Chondrocyte (in vitro differentiated cells): ENCODE measurements around the gene PAGE4. TPM values are rescaled to one million over a fixed set of nuclear protein-coding genes. Genes with fewer than 3 reads are reported as not detected.

Source experiments
- DNase-seq: peaks from one replicate; pipeline ENCODE4 v3.0.0; 2021; ENCODE audit warnings: mixed read lengths, low spot score
- H3K27ac Mint-ChIP-seq: one replicate; pipeline ENCODE4 v1.8.0; 2021; ENCODE audit warnings: mild to moderate bottlenecking, moderate library complexity, mixed read lengths; ENCODE audit not compliant: unreplicated experiment
- H3K27me3 Mint-ChIP-seq: 2 replicates; pipeline ENCODE4 v1.8.0; 2021; ENCODE audit warnings: low read depth, mixed read lengths
- H3K36me3 Mint-ChIP-seq: 2 replicates; pipeline ENCODE4 v1.8.0; 2021; ENCODE audit warnings: low read depth, mixed read lengths
- H3K4me1 Mint-ChIP-seq: 2 replicates; pipeline ENCODE4 v1.8.0; 2021; ENCODE audit warnings: low read depth, mild to moderate bottlenecking, mixed read lengths
- H3K4me3 Mint-ChIP-seq: one replicate; pipeline ENCODE4 v1.8.0; 2021; ENCODE audit warnings: mild to moderate bottlenecking, moderate library complexity, mixed read lengths; ENCODE audit not compliant: unreplicated experiment
- H3K9me3 Mint-ChIP-seq: 2 replicates; pipeline ENCODE4 v1.8.0; 2021; ENCODE audit warnings: low read depth, mixed read lengths
- total RNA-seq: library from RNA; stranded (reverse); gene quantifications from 3 replicates; pipeline ENCODE4 v1.2.1, GENCODE V29; 2021
- TF ChIP-seq, protein P1 (sequence below): fragments of 200-600 bp; sonication (generic); IDR thresholded peaks from 2 replicates; pipeline ENCODE4 v1.5.0; 2021; ENCODE audit warnings: antibody characterized with exemption, mild to moderate bottlenecking, moderate library complexity

The PAGE4 gene
- total RNA-seq, 1 donor from 2014 or later, result not detected

DNA sequence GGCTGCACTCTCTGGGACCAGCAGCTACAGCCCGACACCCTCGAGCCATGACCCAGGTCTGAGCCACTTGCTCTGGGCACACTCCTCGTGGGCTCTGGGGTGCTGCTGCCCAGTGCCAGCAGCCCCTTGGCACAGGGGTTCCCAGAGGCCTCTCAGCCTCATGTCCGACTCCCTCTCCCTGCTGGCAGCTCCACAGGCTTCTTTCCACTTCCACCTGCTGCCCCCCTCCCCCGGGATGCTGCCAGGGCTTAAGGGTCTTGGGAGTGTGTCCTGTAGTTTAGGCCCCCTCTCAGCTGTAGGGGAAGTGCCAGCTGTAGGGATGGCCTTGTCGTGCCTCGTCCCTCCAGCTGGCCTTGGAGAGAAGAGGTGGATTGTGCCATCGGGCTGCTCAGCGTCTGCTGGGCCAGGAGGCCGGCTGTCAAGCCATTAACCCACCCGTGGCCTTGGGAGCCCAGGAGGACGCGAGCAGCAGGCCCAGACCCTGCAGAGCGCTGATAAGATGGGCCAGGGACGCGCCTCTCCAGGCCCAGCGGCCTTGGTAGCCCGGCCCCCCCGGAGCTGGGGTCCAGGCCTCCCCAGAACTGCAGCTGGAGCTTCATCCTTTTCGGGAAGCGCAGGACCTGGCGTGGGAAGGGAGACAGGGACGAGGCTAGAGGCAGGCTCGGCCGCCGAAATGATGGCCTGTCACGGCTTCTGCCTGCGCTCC, 49.2 kb downstream of the PAGE4 start:
- DNase-seq, result no peak
- H3K27ac Mint-ChIP-seq, result peak overlapping the region; percentile 89
- no peaks in the 10 kb centered on the region for H3K27me3 Mint-ChIP-seq
- H3K4me1 Mint-ChIP-seq, result peaks cover 9% of the 10 kb centered on the region
- TF ChIP-seq, protein P1, sequence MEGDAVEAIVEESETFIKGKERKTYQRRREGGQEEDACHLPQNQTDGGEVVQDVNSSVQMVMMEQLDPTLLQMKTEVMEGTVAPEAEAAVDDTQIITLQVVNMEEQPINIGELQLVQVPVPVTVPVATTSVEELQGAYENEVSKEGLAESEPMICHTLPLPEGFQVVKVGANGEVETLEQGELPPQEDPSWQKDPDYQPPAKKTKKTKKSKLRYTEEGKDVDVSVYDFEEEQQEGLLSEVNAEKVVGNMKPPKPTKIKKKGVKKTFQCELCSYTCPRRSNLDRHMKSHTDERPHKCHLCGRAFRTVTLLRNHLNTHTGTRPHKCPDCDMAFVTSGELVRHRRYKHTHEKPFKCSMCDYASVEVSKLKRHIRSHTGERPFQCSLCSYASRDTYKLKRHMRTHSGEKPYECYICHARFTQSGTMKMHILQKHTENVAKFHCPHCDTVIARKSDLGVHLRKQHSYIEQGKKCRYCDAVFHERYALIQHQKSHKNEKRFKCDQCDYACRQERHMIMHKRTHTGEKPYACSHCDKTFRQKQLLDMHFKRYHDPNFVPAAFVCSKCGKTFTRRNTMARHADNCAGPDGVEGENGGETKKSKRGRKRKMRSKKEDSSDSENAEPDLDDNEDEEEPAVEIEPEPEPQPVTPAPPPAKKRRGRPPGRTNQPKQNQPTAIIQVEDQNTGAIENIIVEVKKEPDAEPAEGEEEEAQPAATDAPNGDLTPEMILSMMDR, result no peak
- H3K9me3 Mint-ChIP-seq, result peaks cover 10% of the 10 kb centered on the region
- H3K4me3 Mint-ChIP-seq, result peak overlapping the region; percentile 83
- peaks cover 2% of the 10 kb centered on the region for H3K36me3 Mint-ChIP-seq

DNA sequence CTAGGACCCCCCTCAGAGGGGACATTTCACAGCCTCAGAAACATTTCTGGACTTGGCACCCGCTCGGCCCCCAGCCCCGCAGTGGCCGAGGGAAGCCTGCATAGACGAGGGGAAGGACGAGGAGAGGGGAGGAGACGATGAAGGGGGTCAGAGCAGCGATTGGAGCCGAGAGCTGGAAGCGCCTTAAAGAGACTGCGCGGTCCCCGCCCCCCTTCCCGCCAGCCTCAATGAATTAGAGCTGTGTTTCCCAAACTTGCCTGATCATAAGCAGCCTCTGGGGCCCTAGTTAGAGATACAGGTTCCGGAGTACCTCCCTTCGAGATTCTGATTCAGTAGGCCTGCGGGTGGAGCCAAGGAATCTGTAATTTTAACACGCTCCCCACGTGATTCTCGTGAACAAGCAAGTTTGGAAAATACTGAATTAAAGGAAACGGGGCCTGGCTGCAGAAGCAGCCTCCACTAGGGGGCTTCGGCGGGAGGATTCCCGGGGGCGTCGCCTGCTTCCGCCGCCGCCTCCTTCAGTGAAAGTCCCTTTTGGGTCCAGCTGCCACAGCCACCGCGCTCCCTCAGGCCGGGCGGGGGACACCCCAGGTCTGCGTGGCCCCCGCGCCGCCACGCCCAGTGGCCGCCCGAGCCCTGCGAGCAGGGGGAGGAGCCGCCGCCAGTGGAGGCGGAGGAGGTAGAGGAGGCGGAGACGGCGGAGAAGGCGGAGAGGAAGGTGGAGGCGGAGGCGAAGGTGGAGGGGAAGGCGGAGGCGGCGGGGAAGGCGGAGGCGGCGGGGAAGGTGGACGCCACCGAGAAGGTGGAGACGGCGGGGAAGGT, 49.9 kb downstream of the PAGE4 start, which contains the start of gene USP27X:
TSS of gene USP27X (plus strand) at position 651 of the 822 bp plus-strand sequence. CDS start 824 bp downstream, outside the sequence.
- peaks cover 10% of the 10 kb centered on the region for H3K9me3 Mint-ChIP-seq
- peaks cover 9% of the 10 kb centered on the region for H3K4me1 Mint-ChIP-seq
- no peak for DNase-seq
- no peaks in the 10 kb centered on the region for H3K27me3 Mint-ChIP-seq
- H3K27ac Mint-ChIP-seq, result peak within 1 kb of the TSS; percentile 89
- peak within 1 kb of the TSS; percentile 83 for H3K4me3 Mint-ChIP-seq
- peaks cover 2% of the 10 kb centered on the region for H3K36me3 Mint-ChIP-seq
- TF ChIP-seq, protein P1, result peak; percentile 83

DNA sequence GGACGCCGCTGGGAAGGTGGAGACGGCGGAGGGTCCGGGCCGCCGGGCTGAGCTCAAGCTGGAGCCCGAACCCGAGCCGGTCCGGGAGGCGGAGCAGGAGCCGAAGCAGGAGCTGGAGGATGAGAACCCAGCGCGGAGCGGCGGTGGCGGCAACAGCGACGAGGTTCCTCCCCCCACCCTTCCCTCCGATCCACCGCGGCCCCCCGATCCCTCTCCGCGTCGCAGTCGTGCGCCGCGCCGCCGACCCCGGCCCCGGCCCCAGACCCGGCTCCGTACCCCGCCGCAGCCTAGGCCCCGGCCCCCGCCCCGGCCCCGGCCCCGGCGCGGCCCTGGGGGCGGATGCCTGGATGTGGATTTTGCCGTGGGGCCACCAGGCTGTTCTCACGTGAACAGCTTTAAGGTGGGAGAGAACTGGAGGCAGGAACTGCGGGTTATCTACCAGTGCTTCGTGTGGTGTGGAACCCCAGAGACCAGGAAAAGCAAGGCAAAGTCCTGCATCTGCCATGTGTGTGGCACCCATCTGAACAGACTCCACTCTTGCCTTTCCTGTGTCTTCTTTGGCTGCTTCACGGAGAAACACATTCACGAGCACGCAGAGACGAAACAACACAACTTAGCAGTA, 50.7 kb downstream of the PAGE4 start:
- Mint-ChIP-seq H3K27me3 (no peaks in the 10 kb centered on the region), H3K9me3 (peaks cover 10% of the 10 kb centered on the region), H3K36me3 (peaks cover 2% of the 10 kb centered on the region), H3K4me3 (peak overlapping the region; percentile 83), H3K27ac (peak overlapping the region; percentile 17), H3K4me1 (peaks cover 9% of the 10 kb centered on the region)
- DNase-seq, result no peak
- TF ChIP-seq, protein P1, result no peak

DNA sequence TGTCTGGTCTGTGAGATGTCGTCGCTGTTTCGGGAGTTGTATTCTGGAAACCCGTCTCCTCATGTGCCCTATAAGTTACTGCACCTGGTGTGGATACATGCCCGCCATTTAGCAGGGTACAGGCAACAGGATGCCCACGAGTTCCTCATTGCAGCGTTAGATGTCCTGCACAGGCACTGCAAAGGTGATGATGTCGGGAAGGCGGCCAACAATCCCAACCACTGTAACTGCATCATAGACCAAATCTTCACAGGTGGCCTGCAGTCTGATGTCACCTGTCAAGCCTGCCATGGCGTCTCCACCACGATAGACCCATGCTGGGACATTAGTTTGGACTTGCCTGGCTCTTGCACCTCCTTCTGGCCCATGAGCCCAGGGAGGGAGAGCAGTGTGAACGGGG, 51.6 kb downstream of the PAGE4 start:
- no peak for DNase-seq
- no peak overlapping the region for H3K27ac Mint-ChIP-seq
- H3K4me3 Mint-ChIP-seq, result no peak overlapping the region
- H3K4me1 Mint-ChIP-seq, result peaks cover 9% of the 10 kb centered on the region
- H3K9me3 Mint-ChIP-seq, result peaks cover 10% of the 10 kb centered on the region
- peaks cover 2% of the 10 kb centered on the region for H3K36me3 Mint-ChIP-seq
- H3K27me3 Mint-ChIP-seq, result no peaks in the 10 kb centered on the region
- TF ChIP-seq, protein P1, result no peak

Other genes with a start within 250 kb of the PAGE4 start
- gene GAGE12H, start 249.4 kb upstream of the PAGE4 start, total RNA-seq, result not detected in 3 replicates
- not detected in 3 replicates for gene GAGE2A, start 239.8 kb upstream of the PAGE4 start, total RNA-seq
- not detected in 3 replicates for gene GAGE1, start 230.3 kb upstream of the PAGE4 start, total RNA-seq
- not detected in 3 replicates for gene PAGE1, start 133.3 kb upstream of the PAGE4 start, total RNA-seq
- gene USP27X, start 50.2 kb downstream of the PAGE4 start, total RNA-seq, result 2.8 to 3.4 TPM (median 3.2 TPM) in 3 replicates
- 11.8 to 17.9 TPM (median 12.4 TPM) in 3 replicates for gene CLCN5, start 93.3 kb downstream of the PAGE4 start, total RNA-seq